Neural cell (in vitro differentiated cells): ENCODE data around the gene OR6C65.

Experiments used
- EP300 ChIP-seq: fragments of 450-650 bp; conservative IDR thresholded peaks from 2 replicates; pipeline ENCODE4 v1.6.1; 2014; ENCODE audit warnings: antibody characterized with exemption, mild to moderate bottlenecking, moderate library complexity; ENCODE audit not compliant: poor library complexity, severe bottlenecking
- POLR2AphosphoS5 ChIP-seq: IDR thresholded peaks from 2 replicates; pipeline ENCODE4 v1.6.1; 2012
- RAD21 ChIP-seq: fragments of 450-650 bp; conservative IDR thresholded peaks from 2 replicates; pipeline ENCODE4 v1.6.1; 2014; ENCODE audit warnings: antibody characterized with exemption, mild to moderate bottlenecking, moderate library complexity
- SMC3 ChIP-seq: fragments of 450-650 bp; conservative IDR thresholded peaks from 2 replicates; pipeline ENCODE4 v1.6.1; 2014; ENCODE audit warnings: antibody characterized with exemption, mild to moderate bottlenecking, moderate library complexity; ENCODE audit not compliant: poor library complexity
- TAF1 ChIP-seq: IDR thresholded peaks from 2 replicates; pipeline ENCODE4 v1.6.1; 2012; ENCODE audit warnings: low read depth
- TF ChIP-seq, protein P1 (sequence below): fragments of 450-650 bp; IDR thresholded peaks from 2 replicates; pipeline ENCODE4 v1.5.1; 2014; ENCODE audit warnings: antibody characterized with exemption, mild to moderate bottlenecking, moderate library complexity; ENCODE audit not compliant: poor library complexity, severe bottlenecking
- TF ChIP-seq, protein P2 (sequence below): IDR thresholded peaks from 2 replicates; pipeline ENCODE4 v1.6.1; 2012; ENCODE audit warnings: borderline replicate concordance

DNA sequence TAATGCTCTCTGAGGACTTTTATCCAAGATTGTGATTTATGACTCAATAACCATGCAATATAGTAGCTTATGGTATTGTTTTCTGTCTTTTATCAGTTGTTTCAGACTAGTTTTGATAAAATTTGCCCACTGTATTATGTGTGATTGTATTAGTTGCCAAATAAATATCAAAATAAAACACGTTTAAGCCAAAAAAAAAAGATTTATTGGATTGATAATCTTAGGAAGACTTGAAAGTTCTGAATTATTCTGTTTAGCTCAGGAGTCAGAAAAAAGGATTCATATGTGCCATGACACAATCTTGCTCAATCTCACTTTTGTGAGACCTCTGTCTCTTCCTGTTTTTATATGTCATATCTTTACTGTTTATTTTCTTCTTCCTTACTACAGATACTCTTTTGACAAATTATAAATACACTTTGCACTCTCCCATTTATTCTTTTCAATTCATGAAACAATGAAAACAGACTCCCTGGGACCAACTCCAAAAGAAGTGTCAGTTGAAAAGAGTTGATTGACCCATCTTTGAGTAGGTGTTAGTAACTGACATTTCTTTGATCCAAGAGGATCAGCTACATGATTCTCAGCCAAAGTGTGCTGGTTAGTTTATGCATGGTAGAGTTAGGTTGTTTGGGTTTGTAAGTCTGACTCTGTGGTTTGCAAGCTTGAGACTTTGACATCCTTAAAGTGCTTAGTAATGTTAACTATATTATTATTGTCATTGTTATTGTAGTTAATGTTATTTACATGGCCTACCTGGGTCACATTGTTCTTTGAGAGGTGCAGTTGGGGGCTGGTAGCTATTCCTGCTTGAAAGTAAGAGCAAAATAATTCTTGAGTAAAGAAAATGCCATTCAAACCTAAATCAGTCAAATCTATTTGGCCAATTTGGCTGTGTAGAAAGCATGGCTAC is 28.3 kb downstream of the OR6C65 start:
- TF ChIP-seq SMC3: no peak
- TF ChIP-seq, protein P1, sequence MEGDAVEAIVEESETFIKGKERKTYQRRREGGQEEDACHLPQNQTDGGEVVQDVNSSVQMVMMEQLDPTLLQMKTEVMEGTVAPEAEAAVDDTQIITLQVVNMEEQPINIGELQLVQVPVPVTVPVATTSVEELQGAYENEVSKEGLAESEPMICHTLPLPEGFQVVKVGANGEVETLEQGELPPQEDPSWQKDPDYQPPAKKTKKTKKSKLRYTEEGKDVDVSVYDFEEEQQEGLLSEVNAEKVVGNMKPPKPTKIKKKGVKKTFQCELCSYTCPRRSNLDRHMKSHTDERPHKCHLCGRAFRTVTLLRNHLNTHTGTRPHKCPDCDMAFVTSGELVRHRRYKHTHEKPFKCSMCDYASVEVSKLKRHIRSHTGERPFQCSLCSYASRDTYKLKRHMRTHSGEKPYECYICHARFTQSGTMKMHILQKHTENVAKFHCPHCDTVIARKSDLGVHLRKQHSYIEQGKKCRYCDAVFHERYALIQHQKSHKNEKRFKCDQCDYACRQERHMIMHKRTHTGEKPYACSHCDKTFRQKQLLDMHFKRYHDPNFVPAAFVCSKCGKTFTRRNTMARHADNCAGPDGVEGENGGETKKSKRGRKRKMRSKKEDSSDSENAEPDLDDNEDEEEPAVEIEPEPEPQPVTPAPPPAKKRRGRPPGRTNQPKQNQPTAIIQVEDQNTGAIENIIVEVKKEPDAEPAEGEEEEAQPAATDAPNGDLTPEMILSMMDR: no peak
- TF ChIP-seq POLR2AphosphoS5: no peak
- no peak for TF ChIP-seq TAF1
- no peak for TF ChIP-seq EP300
- TF ChIP-seq, protein P2, sequence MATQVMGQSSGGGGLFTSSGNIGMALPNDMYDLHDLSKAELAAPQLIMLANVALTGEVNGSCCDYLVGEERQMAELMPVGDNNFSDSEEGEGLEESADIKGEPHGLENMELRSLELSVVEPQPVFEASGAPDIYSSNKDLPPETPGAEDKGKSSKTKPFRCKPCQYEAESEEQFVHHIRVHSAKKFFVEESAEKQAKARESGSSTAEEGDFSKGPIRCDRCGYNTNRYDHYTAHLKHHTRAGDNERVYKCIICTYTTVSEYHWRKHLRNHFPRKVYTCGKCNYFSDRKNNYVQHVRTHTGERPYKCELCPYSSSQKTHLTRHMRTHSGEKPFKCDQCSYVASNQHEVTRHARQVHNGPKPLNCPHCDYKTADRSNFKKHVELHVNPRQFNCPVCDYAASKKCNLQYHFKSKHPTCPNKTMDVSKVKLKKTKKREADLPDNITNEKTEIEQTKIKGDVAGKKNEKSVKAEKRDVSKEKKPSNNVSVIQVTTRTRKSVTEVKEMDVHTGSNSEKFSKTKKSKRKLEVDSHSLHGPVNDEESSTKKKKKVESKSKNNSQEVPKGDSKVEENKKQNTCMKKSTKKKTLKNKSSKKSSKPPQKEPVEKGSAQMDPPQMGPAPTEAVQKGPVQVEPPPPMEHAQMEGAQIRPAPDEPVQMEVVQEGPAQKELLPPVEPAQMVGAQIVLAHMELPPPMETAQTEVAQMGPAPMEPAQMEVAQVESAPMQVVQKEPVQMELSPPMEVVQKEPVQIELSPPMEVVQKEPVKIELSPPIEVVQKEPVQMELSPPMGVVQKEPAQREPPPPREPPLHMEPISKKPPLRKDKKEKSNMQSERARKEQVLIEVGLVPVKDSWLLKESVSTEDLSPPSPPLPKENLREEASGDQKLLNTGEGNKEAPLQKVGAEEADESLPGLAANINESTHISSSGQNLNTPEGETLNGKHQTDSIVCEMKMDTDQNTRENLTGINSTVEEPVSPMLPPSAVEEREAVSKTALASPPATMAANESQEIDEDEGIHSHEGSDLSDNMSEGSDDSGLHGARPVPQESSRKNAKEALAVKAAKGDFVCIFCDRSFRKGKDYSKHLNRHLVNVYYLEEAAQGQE: no peak
- TF ChIP-seq RAD21: no peak
